ENCODE results near the gene PRDM15.
A peak's percentile ranks its signal among the peaks of the same experiment; 100 is the strongest.

PRDM15 gene

GRCh38 chr21:41821756-41822431 lies 57.2 kb downstream of the PRDM15 start:
- DNase-seq (no peak), ATAC-seq (no peak)
- no peaks in the 10 kb centered on the region for H3K27me3 Mint-ChIP-seq
- no peaks in the 10 kb centered on the region for H3K9me3 Mint-ChIP-seq
- H3K4me1 Mint-ChIP-seq: peaks cover 7% of the 10 kb centered on the region
- H3K4me3 Mint-ChIP-seq: no peak overlapping the region
- H3K27ac Mint-ChIP-seq: peak overlapping the region in 1 of 2 donors; percentile 5

DNA sequence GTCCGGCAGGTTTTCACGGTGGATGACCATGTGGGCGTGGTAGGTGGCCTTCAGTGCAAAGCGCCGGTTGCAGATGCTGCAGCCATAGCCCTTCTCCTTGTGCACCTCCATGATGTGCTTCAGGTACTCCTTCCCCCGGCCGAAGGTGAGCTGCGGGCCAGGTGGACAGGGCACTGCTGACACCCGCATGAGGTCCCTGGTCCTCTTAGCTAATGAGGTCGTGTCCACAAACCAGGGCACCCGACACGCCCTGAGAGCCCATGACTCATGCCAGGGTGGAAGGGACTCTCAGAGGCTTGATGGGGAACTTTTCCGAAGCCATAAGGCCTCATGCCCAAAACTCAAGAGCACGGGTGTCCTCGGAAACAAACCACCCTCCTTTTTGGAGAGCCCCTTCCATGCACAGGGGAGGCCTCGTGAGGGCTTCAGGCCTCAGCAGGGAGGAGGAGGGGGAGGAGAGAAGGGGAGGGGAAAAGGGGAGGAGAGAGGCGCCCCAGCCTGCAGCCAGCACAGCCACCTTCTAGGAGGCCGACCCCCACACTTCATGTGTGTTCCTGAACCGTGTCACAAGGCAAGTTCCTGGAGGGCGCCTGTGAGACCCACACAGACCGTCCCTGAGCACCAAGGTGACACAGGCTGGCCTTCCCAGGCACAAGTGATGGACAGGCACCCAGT lies 57.9 kb downstream of the PRDM15 start:
- Mint-ChIP-seq H3K27ac (no peak overlapping the region), H3K4me1 (peaks cover 8% of the 10 kb centered on the region), H3K27me3 (no peaks in the 10 kb centered on the region), H3K9me3 (no peaks in the 10 kb centered on the region), H3K4me3 (no peak overlapping the region)
- ATAC-seq (no peak), DNase-seq (no peak)

DNA sequence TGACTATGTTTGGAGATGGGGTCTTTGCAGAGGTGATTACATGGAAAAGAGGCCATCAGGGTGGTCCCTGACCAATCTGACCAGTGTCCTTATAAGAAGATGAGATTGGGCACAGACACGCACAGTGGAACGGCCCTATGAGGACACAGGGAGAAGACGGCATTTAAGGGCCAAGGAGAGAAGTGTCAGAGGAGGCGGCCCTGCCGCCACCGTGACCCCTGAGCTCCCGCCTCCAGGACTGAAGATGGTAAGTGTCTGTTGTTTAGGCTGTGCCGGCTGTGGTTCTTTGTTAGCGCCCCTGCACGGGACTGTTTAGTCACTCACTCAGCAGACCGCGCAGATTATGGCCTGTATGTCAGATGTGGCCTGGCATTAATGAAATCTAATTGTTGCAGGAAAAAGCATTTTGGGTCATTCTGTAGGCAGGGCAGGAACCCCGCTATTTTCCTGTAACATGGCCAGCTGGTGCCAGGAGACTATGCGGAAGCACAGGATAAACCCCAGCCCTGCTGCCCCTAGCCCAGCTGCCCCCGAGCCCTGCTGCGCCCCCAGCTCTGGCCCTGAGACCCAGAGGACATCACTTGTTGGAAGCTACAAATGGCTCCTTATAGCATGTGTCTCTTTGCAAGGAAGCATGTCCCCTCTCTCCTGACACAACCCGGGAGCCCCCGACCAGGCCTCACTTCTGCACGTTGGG lies 58.6 kb downstream of the PRDM15 start:
- Mint-ChIP-seq H3K27ac (peak overlapping the region in 1 of 2 donors; percentile 19), H3K9me3 (no peaks in the 10 kb centered on the region), H3K4me3 (no peak overlapping the region), H3K27me3 (no peaks in the 10 kb centered on the region), H3K4me1 (peaks cover 8% of the 10 kb centered on the region)
- DNase-seq: no peak
- ATAC-seq: no peak

GRCh38 chr21:41819856-41820281 lies 59.3 kb downstream of the PRDM15 start:
- Mint-ChIP-seq H3K9me3 (no peaks in the 10 kb centered on the region), H3K4me3 (no peak overlapping the region), H3K4me1 (peaks cover 8% of the 10 kb centered on the region), H3K27me3 (no peaks in the 10 kb centered on the region), H3K27ac (no peak overlapping the region)
- ATAC-seq: no peak
- no peak for DNase-seq

- ATAC-seq: no peak
- Mint-ChIP-seq H3K27me3 (no peaks in the 10 kb centered on the region), H3K27ac (peak overlapping the region in 1 of 2 donors; percentile 81)
Observed at GRCh38 chr21:41819236-41819855, 59.8 kb downstream of the PRDM15 start.

GRCh38 chr21:41817877-41818855 lies 61.0 kb downstream of the PRDM15 start:
- no peak for DNase-seq
- Mint-ChIP-seq H3K4me3 (no peak overlapping the region), H3K9me3 (no peaks in the 10 kb centered on the region), H3K4me1 (peaks cover 8% of the 10 kb centered on the region), H3K27ac (peak overlapping the region in 1 of 2 donors; percentile 83), H3K27me3 (no peaks in the 10 kb centered on the region)
- ATAC-seq: no peak

More at GRCh38 chr21:41819236-41819855, 59.8 kb downstream of the PRDM15 start:
- Mint-ChIP-seq H3K4me1 (peaks cover 8% of the 10 kb centered on the region), H3K4me3 (no peak overlapping the region), H3K9me3 (no peaks in the 10 kb centered on the region)
- DNase-seq: no peak

DNA sequence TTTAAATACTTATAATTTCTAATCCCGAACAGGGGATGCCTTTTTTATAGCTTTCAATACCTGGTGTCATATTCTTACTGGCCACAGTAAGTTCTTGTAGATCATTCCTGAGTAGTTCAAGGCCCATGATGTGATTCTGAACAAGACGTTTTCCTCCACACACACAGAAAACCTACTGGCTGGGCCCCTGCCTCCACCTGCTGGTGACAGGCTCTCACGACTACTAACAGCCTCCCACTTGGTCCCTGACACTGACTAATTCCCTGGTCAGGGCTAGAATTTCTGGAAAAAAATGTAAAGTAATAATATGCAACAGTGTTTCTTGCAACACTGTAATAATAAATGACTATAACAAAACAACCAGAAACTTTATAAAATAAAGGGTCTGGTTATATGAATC lies 61.9 kb downstream of the PRDM15 start:
- H3K4me1 Mint-ChIP-seq: peaks cover 8% of the 10 kb centered on the region
- H3K4me3 Mint-ChIP-seq: no peak overlapping the region
- DNase-seq (peak; percentile 27), ATAC-seq (peak; percentile 42)
- H3K9me3 Mint-ChIP-seq: no peaks in the 10 kb centered on the region
- no peak overlapping the region for H3K27ac Mint-ChIP-seq
- no peaks in the 10 kb centered on the region for H3K27me3 Mint-ChIP-seq

- Mint-ChIP-seq H3K4me3 (peak overlapping the region in 1 of 2 donors; percentile 13), H3K27ac (no peak overlapping the region), H3K27me3 (no peaks in the 10 kb centered on the region), H3K9me3 (no peaks in the 10 kb centered on the region), H3K4me1 (peaks cover 8% of the 10 kb centered on the region)
- peak; percentile 88 for ATAC-seq
- peak; percentile 49 to 69 for DNase-seq
Observed at GRCh38 chr21:41816583-41817165, 62.5 kb downstream of the PRDM15 start.

- peaks cover 8% of the 10 kb centered on the region for H3K4me1 Mint-ChIP-seq
- ATAC-seq (peak; percentile 50), DNase-seq (no peak)
- no peaks in the 10 kb centered on the region for H3K9me3 Mint-ChIP-seq
- no peak overlapping the region for H3K27ac Mint-ChIP-seq
- no peaks in the 10 kb centered on the region for H3K27me3 Mint-ChIP-seq
- H3K4me3 Mint-ChIP-seq: no peak overlapping the region
Observed at GRCh38 chr21:41815652-41816582, 63.2 kb downstream of the PRDM15 start.

DNA sequence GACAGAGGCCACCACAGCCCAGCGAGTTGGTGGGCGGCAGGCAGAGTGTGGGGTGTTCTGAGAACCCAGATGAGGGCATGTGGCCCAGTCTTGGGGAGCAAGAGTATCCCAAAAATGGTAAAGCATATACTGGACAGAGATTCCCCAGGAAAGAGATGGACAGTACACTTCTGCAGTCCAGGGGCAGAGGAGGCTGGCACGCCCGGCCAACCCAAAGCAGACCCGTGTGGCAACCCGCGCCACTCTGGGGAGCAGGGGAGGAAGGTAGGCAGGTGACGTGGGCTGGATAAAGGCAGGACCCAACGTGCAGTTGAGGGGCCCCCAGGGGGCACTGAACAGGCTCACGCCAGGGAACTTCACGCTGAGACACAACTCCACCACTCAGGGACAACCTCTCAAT lies 65.9 kb downstream of the PRDM15 start:
- no peak for ATAC-seq
- no peak for DNase-seq
- peaks cover 8% of the 10 kb centered on the region for H3K4me1 Mint-ChIP-seq
- H3K27me3 Mint-ChIP-seq: no peaks in the 10 kb centered on the region
- no peak overlapping the region for H3K4me3 Mint-ChIP-seq
- no peaks in the 10 kb centered on the region for H3K9me3 Mint-ChIP-seq
- no peak overlapping the region for H3K27ac Mint-ChIP-seq

GRCh38 chr21:41812679-41813078 lies 66.5 kb downstream of the PRDM15 start:
- Mint-ChIP-seq H3K27ac (no peak overlapping the region), H3K9me3 (no peaks in the 10 kb centered on the region), H3K4me1 (peaks cover 8% of the 10 kb centered on the region), H3K4me3 (no peak overlapping the region), H3K27me3 (no peaks in the 10 kb centered on the region)
- no peak for DNase-seq
- no peak for ATAC-seq

DNA sequence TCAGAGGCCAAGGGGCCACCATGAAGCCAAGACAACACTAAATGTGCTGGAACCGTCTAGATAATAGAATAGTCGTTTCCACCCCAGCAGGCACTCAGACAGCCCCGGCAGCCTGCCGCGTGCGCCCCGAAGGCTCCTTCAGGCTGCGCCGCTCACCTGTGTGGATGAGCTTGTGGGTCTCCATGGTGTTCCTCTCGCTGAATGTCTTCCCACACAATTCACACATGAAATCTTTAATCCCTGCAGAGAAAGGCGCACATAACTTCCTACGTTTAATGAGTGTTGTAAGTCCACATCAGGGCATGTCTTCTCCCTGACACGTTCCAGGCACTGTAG lies 68.6 kb downstream of the PRDM15 start:
- peak overlapping the region in 1 of 2 donors; percentile 59 for H3K27ac Mint-ChIP-seq
- no peaks in the 10 kb centered on the region for H3K27me3 Mint-ChIP-seq
- ATAC-seq (no peak), DNase-seq (no peak)
- H3K4me3 Mint-ChIP-seq: no peak overlapping the region
- no peaks in the 10 kb centered on the region for H3K4me1 Mint-ChIP-seq
- peaks cover 7 to 12% of the 10 kb centered on the region in 2 donors for H3K9me3 Mint-ChIP-seq

DNA sequence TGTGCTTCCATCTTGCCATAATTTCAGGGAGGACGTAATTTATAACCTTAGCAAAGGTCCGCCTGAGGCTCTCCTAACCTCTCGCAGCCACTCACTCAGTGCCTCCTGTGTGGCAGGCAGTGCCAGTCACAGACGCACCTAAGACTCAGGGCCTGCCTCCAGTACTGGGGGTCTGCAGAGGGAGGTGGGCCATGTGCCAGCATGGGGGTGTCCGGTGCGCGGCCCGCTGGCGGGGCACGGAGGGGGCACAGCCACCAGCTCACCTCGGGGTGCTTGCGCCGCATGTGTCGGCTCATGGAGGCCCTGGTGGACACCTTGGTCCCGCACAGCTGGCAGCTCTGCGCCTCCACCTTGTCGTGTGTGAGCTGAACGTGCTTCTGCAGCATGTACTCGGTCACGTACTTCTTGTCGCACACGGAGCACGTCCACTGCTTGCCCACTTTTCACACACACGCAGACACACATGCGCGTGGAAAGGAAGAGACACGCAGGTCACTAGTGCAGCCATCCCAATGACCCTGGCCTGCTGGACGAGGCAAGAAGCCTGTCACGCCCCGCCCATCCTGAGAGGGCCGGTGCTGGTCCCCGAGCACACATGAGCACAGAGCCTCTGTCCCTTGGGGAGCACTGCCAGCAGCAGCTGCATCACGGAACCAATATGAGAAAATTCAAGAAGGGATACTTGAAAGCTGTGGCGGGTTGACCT lies 69.1 kb downstream of the PRDM15 start:
- Mint-ChIP-seq H3K4me1 (no peaks in the 10 kb centered on the region), H3K4me3 (no peak overlapping the region)

More for the DNA sequence above, 69.1 kb downstream of the PRDM15 start:
- DNase-seq (no peak), ATAC-seq (no peak)
- H3K9me3 Mint-ChIP-seq: peaks cover 7 to 12% of the 10 kb centered on the region in 2 donors
- no peak overlapping the region for H3K27ac Mint-ChIP-seq
- H3K27me3 Mint-ChIP-seq: no peaks in the 10 kb centered on the region
